Measurements from ENCODE around the gene FARP1. TPM values are rescaled to one million over a fixed set of nuclear protein-coding genes. Genes with fewer than 3 reads are reported as not detected.

FARP1 gene
- total RNA-seq, 1 donor from 2014 or later = 110 TPM

- no peaks in the 10 kb centered on the region for H3K4me1 ChIP-seq
- no peak for ATAC-seq
- intact Hi-C loops (cut with DNase I) = no loop called here
- H3K9me3 ChIP-seq = no peaks in the 10 kb centered on the region
- no peak for TF ChIP-seq CTCF (IDR thresholded peaks at IDR 0.05)
- DNase-seq = no peak
- H3K4me3 ChIP-seq = no peak overlapping the region
- H3K27ac ChIP-seq = no peak overlapping the region
- no peaks in the 10 kb centered on the region for H3K36me3 ChIP-seq
- H3K27me3 ChIP-seq (ENCODE audit: low read depth) = no peaks in the 10 kb centered on the region
Measured at GRCh38 chr13:98333486-98333885, 190.6 kb downstream of the FARP1 start.

- DNase-seq = no peak
- TF ChIP-seq CTCF (IDR thresholded peaks at IDR 0.05) = no peak
- intact Hi-C loops (cut with DNase I) = no loop called here
- Histone ChIP-seq H3K4me1 (no peaks in the 10 kb centered on the region), H3K36me3 (no peaks in the 10 kb centered on the region), H3K4me3 (no peak overlapping the region), H3K9me3 (no peaks in the 10 kb centered on the region), H3K27ac (no peak overlapping the region), H3K27me3 (ENCODE audit: low read depth) (no peaks in the 10 kb centered on the region)
- no peak for ATAC-seq
Measured at GRCh38 chr13:98334620-98335205, 191.8 kb downstream of the FARP1 start.

GRCh38 chr13:98335721-98336120 lies 192.8 kb downstream of the FARP1 start:
- intact Hi-C loops (cut with DNase I) = no loop called here
- H3K4me3 ChIP-seq = no peak overlapping the region
- DNase-seq (no peak), ATAC-seq (no peak)
- TF ChIP-seq CTCF (IDR thresholded peaks at IDR 0.05) = no peak
- H3K9me3 ChIP-seq = no peaks in the 10 kb centered on the region
- H3K27me3 ChIP-seq (ENCODE audit: low read depth) = no peaks in the 10 kb centered on the region
- no peak overlapping the region for H3K27ac ChIP-seq
- no peaks in the 10 kb centered on the region for H3K4me1 ChIP-seq
- H3K36me3 ChIP-seq = no peaks in the 10 kb centered on the region

GRCh38 chr13:98338310-98338709 lies 195.4 kb downstream of the FARP1 start:
- Histone ChIP-seq H3K36me3 (no peaks in the 10 kb centered on the region), H3K4me3 (no peak overlapping the region), H3K9me3 (no peaks in the 10 kb centered on the region), H3K4me1 (no peaks in the 10 kb centered on the region), H3K27me3 (ENCODE audit: low read depth) (no peaks in the 10 kb centered on the region), H3K27ac (no peak overlapping the region)
- no peak for DNase-seq
- no peak for ATAC-seq
- intact Hi-C loops (cut with DNase I) = no loop called here
- TF ChIP-seq CTCF (IDR thresholded peaks at IDR 0.05) = no peak

- H3K36me3 ChIP-seq = no peaks in the 10 kb centered on the region
- H3K9me3 ChIP-seq = no peaks in the 10 kb centered on the region
- DNase-seq = no peak
- no peak for TF ChIP-seq CTCF (IDR thresholded peaks at IDR 0.05)
- ATAC-seq = no peak
- H3K27ac ChIP-seq = no peak overlapping the region
- no peaks in the 10 kb centered on the region for H3K4me1 ChIP-seq
- intact Hi-C loops (cut with DNase I) = no loop called here
- H3K27me3 ChIP-seq (ENCODE audit: low read depth) = no peaks in the 10 kb centered on the region
- H3K4me3 ChIP-seq = no peak overlapping the region
Measured at GRCh38 chr13:98339684-98340425, 197.0 kb downstream of the FARP1 start.

Data from lower lobe of right lung (tissue), 2 donors.